ENCODE measurements around the gene CDH13. TPM values are rescaled to one million over a fixed set of nuclear protein-coding genes. Genes with fewer than 3 reads are reported as not detected.

CDH13 gene
- total and polyA plus RNA-seq, 9 donors: 1.9 to 34.2 (median 4.8) TPM

DNA sequence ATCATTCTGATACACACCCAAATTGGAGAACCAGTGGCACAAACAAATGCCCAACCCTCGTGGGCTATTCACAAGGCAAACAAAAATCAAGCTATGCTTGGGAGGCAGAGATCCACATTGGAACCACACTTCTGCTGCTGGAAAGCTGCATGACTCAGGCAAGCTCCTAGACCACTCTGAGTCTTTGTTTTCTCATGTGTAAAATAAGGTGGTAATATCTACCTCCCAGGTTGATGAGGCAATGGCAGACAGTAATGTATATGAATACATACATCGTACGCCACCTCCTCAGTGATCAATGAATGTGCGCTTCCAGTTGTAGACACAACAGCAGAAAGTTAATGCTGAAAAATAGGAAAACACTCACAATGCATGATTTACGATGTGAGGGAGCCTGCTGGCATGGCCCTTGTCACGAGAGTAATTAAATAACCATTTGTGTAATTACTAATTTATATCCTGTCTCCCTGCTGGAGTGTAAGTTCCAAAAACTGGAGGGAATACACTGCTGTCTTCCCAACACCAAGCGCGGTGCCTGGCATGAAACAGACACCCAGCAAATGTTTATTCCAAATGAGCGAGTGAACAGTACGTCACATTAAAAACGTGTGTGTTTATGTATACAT, 1111.1 kb downstream of the CDH13 start:
- H3K9me3 ChIP-seq: no peaks in the 10 kb centered on the region
- 55 to 79% (median 73%) methylated on average over 11 of the region's 11 CpGs for whole genome bisulfite sequencing, 3 donors

DNA sequence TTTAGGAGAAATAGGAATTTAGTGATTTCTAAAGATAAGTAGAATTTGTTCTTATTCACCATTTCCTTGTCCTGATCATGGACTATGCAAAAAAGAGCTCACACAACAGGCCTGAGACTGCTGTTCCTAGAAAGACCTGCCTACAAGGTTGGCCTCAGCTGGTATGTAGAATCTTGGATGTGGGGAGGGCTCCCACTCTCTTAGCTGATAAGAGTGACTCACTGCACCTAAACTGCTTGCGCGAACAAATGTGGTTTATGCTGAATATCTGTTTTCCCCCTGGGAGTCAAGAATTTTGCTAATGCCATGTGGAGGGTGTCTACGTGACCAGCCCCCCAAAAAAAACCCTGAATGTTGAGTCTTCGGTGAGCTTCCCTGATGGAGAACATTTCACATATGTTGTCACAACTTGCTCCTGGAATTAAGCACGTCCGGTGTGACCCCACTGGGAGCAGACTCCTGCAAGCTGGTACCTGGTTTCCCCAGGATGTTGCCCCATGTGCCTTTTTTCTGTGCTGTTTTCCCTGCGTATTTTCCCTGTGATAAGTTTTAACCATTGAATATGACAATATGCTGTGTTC, 1112.2 kb downstream of the CDH13 start:
- DNase-seq: no peak
- 67 to 81% (median 77%) methylated on average over 7 of the region's 7 CpGs for WGBS, 3 donors
- Histone ChIP-seq H3K27ac (no peak overlapping the region), H3K9me3 (no peaks in the 10 kb centered on the region), H3K4me3 (no peak overlapping the region), H3K36me3 (no peaks in the 10 kb centered on the region), H3K4me1 (ENCODE audit: insufficient read depth) (no peaks in the 10 kb centered on the region), H3K27me3 (no peaks in the 10 kb centered on the region)
- TF ChIP-seq POLR2A (IDR thresholded peaks at IDR 0.05): no peak
- no peak for TF ChIP-seq EP300 (IDR thresholded peaks at IDR 0.05)
- TF ChIP-seq, protein P1, sequence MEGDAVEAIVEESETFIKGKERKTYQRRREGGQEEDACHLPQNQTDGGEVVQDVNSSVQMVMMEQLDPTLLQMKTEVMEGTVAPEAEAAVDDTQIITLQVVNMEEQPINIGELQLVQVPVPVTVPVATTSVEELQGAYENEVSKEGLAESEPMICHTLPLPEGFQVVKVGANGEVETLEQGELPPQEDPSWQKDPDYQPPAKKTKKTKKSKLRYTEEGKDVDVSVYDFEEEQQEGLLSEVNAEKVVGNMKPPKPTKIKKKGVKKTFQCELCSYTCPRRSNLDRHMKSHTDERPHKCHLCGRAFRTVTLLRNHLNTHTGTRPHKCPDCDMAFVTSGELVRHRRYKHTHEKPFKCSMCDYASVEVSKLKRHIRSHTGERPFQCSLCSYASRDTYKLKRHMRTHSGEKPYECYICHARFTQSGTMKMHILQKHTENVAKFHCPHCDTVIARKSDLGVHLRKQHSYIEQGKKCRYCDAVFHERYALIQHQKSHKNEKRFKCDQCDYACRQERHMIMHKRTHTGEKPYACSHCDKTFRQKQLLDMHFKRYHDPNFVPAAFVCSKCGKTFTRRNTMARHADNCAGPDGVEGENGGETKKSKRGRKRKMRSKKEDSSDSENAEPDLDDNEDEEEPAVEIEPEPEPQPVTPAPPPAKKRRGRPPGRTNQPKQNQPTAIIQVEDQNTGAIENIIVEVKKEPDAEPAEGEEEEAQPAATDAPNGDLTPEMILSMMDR (IDR thresholded peaks at IDR 0.05): no peak
- intact Hi-C loops (cut with DNase I): no loop called here

More for the DNA sequence above, 1111.1 kb downstream of the CDH13 start:
- intact Hi-C loops (cut with DNase I): no loop called here
- Histone ChIP-seq H3K27me3 (no peaks in the 10 kb centered on the region), H3K4me3 (no peak overlapping the region), H3K4me1 (ENCODE audit: insufficient read depth) (no peaks in the 10 kb centered on the region), H3K27ac (no peak overlapping the region), H3K36me3 (no peaks in the 10 kb centered on the region)
- TF ChIP-seq, protein P1 (IDR thresholded peaks at IDR 0.05): no peak
- TF ChIP-seq EP300 (IDR thresholded peaks at IDR 0.05) (no peak), POLR2A (IDR thresholded peaks at IDR 0.05) (no peak)
- no peak for DNase-seq

DNA sequence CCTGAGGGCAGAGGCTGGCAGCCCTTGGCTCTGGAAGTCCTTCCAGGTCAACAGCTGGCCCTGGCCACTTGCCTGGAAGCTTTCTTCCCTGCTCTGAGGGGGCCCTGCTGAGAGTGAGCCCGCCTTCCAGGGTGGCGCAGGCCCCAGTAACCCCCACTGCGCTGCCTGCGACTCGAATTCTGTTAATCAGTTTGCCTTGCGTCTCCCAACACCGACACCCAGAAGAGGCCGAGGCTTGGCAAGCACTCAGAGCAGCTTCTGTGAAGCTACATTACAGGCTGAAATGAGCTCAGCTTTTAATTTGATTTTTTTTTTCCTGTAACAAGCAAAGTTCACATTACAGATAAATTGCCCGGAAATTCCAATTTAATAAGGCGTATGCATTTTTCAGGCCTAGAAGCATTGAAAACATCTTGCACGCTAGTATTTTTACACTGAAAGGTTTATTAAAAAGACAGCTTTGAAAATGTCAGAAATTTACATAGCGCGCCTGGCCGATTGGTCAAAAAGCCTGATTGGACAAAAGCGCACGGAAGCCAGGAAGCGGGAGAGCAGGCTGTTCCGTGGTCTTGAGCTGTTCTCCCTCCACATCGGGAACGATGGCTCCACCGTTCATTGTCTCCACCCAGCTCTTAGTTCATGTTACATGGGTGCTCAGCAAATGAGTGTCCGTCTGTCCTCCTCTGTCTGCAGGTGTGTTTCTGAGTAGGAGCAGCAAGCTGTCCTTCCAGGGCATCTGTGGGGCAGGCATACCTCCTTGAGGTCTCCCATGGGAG, 1115.5 kb downstream of the CDH13 start:
- Histone ChIP-seq H3K27me3 (no peaks in the 10 kb centered on the region), H3K4me1 (ENCODE audit: insufficient read depth) (no peaks in the 10 kb centered on the region), H3K27ac (no peak overlapping the region), H3K4me3 (no peak overlapping the region), H3K9me3 (no peaks in the 10 kb centered on the region), H3K36me3 (no peaks in the 10 kb centered on the region)
- intact Hi-C loops (cut with DNase I): no loop called here
- WGBS, 3 donors: 69 to 79% (median 77%) methylated on average over 22 of the region's 22 CpGs
- no peak for DNase-seq
- TF ChIP-seq, protein P1 (IDR thresholded peaks at IDR 0.05): no peak
- no peak for TF ChIP-seq EP300 (IDR thresholded peaks at IDR 0.05)
- TF ChIP-seq POLR2A (IDR thresholded peaks at IDR 0.05): no peak

DNA sequence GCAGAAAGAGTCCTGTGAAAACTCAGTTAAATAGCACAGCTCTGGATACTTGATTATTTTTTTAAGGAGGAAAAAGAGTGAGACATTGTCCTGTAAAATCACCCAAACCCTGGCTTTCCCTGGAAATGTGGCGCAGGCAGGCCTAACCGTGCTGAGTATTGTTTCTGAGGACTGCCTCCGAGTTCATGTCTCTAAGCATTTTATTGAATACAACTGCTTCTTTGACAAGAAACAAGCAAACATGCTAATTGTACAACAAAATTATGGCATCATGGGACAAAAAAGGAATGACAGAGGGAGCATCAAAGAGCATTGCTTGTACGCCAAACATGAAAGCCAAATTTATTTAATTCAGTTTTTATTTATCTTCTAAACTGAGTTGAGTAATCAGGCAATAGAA, 1116.5 kb downstream of the CDH13 start:
- intact Hi-C loops (cut with DNase I): no loop called here
- Histone ChIP-seq H3K4me1 (ENCODE audit: insufficient read depth) (no peaks in the 10 kb centered on the region), H3K27ac (no peak overlapping the region), H3K9me3 (no peaks in the 10 kb centered on the region), H3K4me3 (no peak overlapping the region), H3K36me3 (no peaks in the 10 kb centered on the region), H3K27me3 (no peaks in the 10 kb centered on the region)
- 82 to 87% (median 85%) methylated on average over 4 of the region's 4 CpGs for WGBS, 3 donors
- TF ChIP-seq, protein P1 (IDR thresholded peaks at IDR 0.05): no peak
- TF ChIP-seq EP300 (IDR thresholded peaks at IDR 0.05) (no peak), POLR2A (IDR thresholded peaks at IDR 0.05) (no peak)
- no peak for DNase-seq
